ENCODE data around the gene RHOC. TPM values are rescaled to one million over a fixed set of nuclear protein-coding genes. Genes with fewer than 3 reads are reported as not detected.

Gene RHOC
- total and polyA plus RNA-seq, 2 experiments from 2014 or later: 340 to 610 TPM

DNA sequence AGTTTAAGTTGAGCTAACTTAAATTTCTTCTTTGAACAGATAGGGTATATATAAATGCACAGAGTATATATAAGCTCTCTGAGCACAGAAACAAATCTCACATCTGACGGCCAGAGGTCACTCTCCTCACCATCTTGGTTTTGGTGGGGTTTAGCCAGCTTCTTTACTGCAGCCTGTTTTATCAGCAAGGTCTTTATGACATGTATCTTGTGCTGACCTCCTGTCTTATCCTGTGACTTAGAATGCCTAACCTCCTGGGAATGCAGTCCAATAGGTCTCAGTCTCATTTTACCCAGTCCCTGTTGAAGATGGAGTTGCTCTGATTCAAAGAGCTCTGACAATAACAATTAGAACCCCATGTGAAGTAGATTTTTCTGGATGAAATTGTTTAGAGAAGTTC, 34.1 kb downstream of the RHOC start:
- Histone ChIP-seq H3K9me3 (ENCODE audit: low read depth) (no peaks in the 10 kb centered on the region), H3K79me2 (peaks cover 26% of the 10 kb centered on the region), H3K4me1 (ENCODE audit: insufficient read depth) (peaks cover 19% of the 10 kb centered on the region), H3K27me3 (no peaks in the 10 kb centered on the region), H2AFZ (no peak overlapping the region), H3K27ac (peak overlapping the region; percentile 99), H4K20me1 (ENCODE audit: insufficient read depth, poor library complexity, severe bottlenecking) (no peaks in the 10 kb centered on the region), H3K4me2 (peak overlapping the region; percentile 81), H3K9me2 (replicated peaks; ENCODE audit: insufficient read depth) (no peaks in the 10 kb centered on the region), H3K4me3 (no peak overlapping the region), H3K36me3 (replicated peaks; ENCODE audit: insufficient read depth, low read depth) (no peaks in the 10 kb centered on the region)
- no peak for DNase-seq (ENCODE audit: low spot score)
- 74% methylated on average over 1 of the region's 1 CpG for WGBS (ENCODE audit: low lambda C conversion rate, missing lambda C conversion rate)
- TF ChIP-seq EZH2phosphoT487 (IDR thresholded peaks at IDR 0.05; ENCODE audit: low read depth, severe bottlenecking, unreplicated experiment) (no peak), EZH2 (IDR thresholded peaks at IDR 0.05; ENCODE audit: borderline replicate concordance) (no peak)
- TF ChIP-seq, protein P1, sequence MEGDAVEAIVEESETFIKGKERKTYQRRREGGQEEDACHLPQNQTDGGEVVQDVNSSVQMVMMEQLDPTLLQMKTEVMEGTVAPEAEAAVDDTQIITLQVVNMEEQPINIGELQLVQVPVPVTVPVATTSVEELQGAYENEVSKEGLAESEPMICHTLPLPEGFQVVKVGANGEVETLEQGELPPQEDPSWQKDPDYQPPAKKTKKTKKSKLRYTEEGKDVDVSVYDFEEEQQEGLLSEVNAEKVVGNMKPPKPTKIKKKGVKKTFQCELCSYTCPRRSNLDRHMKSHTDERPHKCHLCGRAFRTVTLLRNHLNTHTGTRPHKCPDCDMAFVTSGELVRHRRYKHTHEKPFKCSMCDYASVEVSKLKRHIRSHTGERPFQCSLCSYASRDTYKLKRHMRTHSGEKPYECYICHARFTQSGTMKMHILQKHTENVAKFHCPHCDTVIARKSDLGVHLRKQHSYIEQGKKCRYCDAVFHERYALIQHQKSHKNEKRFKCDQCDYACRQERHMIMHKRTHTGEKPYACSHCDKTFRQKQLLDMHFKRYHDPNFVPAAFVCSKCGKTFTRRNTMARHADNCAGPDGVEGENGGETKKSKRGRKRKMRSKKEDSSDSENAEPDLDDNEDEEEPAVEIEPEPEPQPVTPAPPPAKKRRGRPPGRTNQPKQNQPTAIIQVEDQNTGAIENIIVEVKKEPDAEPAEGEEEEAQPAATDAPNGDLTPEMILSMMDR (IDR thresholded peaks at IDR 0.05; ENCODE audit: poor library complexity): no peak

DNA sequence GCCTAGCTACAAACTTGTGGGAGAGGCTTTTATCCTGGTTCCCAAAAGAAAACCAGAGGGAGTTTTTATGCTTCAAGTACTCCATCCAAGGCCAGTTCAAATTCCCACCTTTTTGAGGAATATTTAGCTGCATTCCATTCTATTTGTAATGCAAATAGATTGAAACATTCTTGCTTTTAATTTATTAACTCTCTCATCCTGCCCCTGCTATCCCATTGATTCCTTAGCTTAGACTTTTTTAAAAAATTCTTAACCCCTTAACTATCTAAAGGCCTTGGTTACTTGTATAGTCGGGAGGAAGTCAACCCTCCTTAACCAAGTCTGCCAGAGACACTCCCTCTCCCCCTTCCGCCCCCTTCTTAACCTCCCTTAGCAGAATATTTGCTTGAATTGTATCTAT, 34.9 kb downstream of the RHOC start:
- 89% methylated on average over 2 of the region's 2 CpGs for WGBS (ENCODE audit: low lambda C conversion rate, missing lambda C conversion rate)
- Histone ChIP-seq H3K27me3 (no peaks in the 10 kb centered on the region), H3K79me2 (peaks cover 17% of the 10 kb centered on the region), H3K4me1 (ENCODE audit: insufficient read depth) (peaks cover 19% of the 10 kb centered on the region), H2AFZ (no peak overlapping the region), H3K9me3 (ENCODE audit: low read depth) (no peaks in the 10 kb centered on the region), H4K20me1 (ENCODE audit: insufficient read depth, poor library complexity, severe bottlenecking) (no peaks in the 10 kb centered on the region), H3K27ac (peak overlapping the region; percentile 99), H3K4me3 (no peak overlapping the region), H3K4me2 (no peak overlapping the region), H3K36me3 (replicated peaks; ENCODE audit: insufficient read depth, low read depth) (no peaks in the 10 kb centered on the region), H3K9me2 (replicated peaks; ENCODE audit: insufficient read depth) (no peaks in the 10 kb centered on the region)
- no peak for TF ChIP-seq EZH2phosphoT487 (IDR thresholded peaks at IDR 0.05; ENCODE audit: low read depth, severe bottlenecking, unreplicated experiment)
- TF ChIP-seq, protein P1 (IDR thresholded peaks at IDR 0.05; ENCODE audit: poor library complexity): no peak
- TF ChIP-seq EZH2 (IDR thresholded peaks at IDR 0.05; ENCODE audit: borderline replicate concordance): no peak
- DNase-seq (ENCODE audit: low spot score): no peak

DNA sequence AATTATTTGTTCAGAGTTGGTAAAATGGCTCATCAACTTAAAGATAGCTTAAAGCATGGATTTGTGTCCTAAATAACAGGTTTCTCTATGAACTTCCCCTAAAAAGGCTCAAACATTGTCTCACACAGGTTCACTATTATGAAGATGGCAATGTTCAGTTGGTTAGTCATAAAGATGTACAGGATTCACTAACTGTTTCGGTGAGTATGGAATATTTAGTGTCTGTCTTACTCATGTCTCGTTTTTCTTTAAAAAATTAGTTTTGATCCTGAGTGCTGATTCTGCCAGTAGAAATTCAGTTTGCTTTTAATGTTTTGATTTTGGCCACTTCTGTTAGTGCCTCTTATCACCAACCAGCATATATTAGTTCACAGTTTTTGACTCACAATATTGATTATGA, 40.0 kb downstream of the RHOC start:
- no peak for TF ChIP-seq EZH2phosphoT487 (IDR thresholded peaks at IDR 0.05; ENCODE audit: low read depth, severe bottlenecking, unreplicated experiment)
- TF ChIP-seq, protein P1 (IDR thresholded peaks at IDR 0.05; ENCODE audit: poor library complexity): no peak
- no peak for TF ChIP-seq EZH2 (IDR thresholded peaks at IDR 0.05; ENCODE audit: borderline replicate concordance)
- Histone ChIP-seq H3K79me2 (no peaks in the 10 kb centered on the region), H3K4me1 (ENCODE audit: insufficient read depth) (no peaks in the 10 kb centered on the region), H3K36me3 (replicated peaks; ENCODE audit: insufficient read depth, low read depth) (no peaks in the 10 kb centered on the region), H3K27ac (no peak overlapping the region), H3K9me2 (replicated peaks; ENCODE audit: insufficient read depth) (no peaks in the 10 kb centered on the region), H3K27me3 (no peaks in the 10 kb centered on the region), H3K4me3 (no peak overlapping the region), H4K20me1 (ENCODE audit: insufficient read depth, poor library complexity, severe bottlenecking) (no peaks in the 10 kb centered on the region), H3K9me3 (ENCODE audit: low read depth) (no peaks in the 10 kb centered on the region), H3K4me2 (no peak overlapping the region), H2AFZ (no peak overlapping the region)
- 93% methylated on average over 2 of the region's 2 CpGs for WGBS (ENCODE audit: low lambda C conversion rate, missing lambda C conversion rate)
- no peak for DNase-seq (ENCODE audit: low spot score)

DNA sequence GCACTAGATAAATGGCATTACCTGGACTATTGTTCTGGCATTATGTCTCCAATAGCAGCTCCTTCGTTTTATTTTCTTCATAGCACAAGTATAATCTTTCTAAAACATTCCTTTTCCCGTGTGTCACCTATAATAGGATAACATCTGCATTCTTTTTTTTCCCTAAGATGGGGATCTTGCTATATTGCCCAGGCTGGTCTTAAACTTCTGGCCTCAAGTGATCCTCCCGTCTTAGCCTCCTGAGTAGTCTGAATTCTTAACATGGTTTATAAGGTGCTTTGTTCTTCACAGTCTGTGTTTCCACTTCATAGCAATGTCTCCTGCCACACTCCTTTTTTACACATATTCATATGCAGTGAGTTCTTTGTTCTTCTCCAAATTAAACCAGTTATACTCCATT, 41.1 kb downstream of the RHOC start:
- 96% methylated on average over 3 of the region's 3 CpGs for WGBS (ENCODE audit: low lambda C conversion rate, missing lambda C conversion rate)
- Histone ChIP-seq H3K4me2 (no peak overlapping the region), H3K9me2 (replicated peaks; ENCODE audit: insufficient read depth) (no peaks in the 10 kb centered on the region), H3K79me2 (no peaks in the 10 kb centered on the region), H3K27me3 (no peaks in the 10 kb centered on the region), H3K4me1 (ENCODE audit: insufficient read depth) (no peaks in the 10 kb centered on the region), H3K27ac (no peak overlapping the region), H3K4me3 (no peak overlapping the region), H3K36me3 (replicated peaks; ENCODE audit: insufficient read depth, low read depth) (no peaks in the 10 kb centered on the region), H3K9me3 (ENCODE audit: low read depth) (no peaks in the 10 kb centered on the region), H4K20me1 (ENCODE audit: insufficient read depth, poor library complexity, severe bottlenecking) (no peaks in the 10 kb centered on the region), H2AFZ (no peak overlapping the region)
- TF ChIP-seq EZH2 (IDR thresholded peaks at IDR 0.05; ENCODE audit: borderline replicate concordance) (no peak), EZH2phosphoT487 (IDR thresholded peaks at IDR 0.05; ENCODE audit: low read depth, severe bottlenecking, unreplicated experiment) (no peak)
- TF ChIP-seq, protein P1 (IDR thresholded peaks at IDR 0.05; ENCODE audit: poor library complexity): no peak
- no peak for DNase-seq (ENCODE audit: low spot score)

Measured in hepatocyte (in vitro differentiated cells).